GM19035 (cell line): Measurements from ENCODE around the gene MAMLD1.
"Not testable (repeated sequence)": the region's sequence is repeated elsewhere in the genome, so short reads cannot be mapped to it uniquely, and the experiment has no call there.

Experiments used
- ATAC-seq: cut with Tn5 transposase; IDR thresholded peaks from one replicate; pipeline ENCODE4 v1.9.1; 2021; ENCODE audit not compliant: unreplicated experiment

Gene MAMLD1

GRCh38 chrX:150362599-150363481 is at the start of gene MAMLD1:
TSS of gene MAMLD1 (plus strand) at chrX:150363317. CDS start at chrX:150445517, 82,200 bp downstream.
- no peak for ATAC-seq

GRCh38 chrX:150313514-150313913 is 49.6 kb upstream of the MAMLD1 start:
- ATAC-seq, result no peak

GRCh38 chrX:150314186-150314585 is 48.9 kb upstream of the MAMLD1 start:
- ATAC-seq, result no peak

GRCh38 chrX:150316564-150316963 is 46.6 kb upstream of the MAMLD1 start:
- no peak for ATAC-seq

GRCh38 chrX:150323020-150323419 is 40.1 kb upstream of the MAMLD1 start:
- ATAC-seq, result no peak

- no peak for ATAC-seq
Measured at GRCh38 chrX:150324035-150324728, 38.9 kb upstream of the MAMLD1 start.

GRCh38 chrX:150324919-150325318 is 38.2 kb upstream of the MAMLD1 start:
- ATAC-seq, result no peak

GRCh38 chrX:150326541-150327247 is 36.4 kb upstream of the MAMLD1 start:
- no peak for ATAC-seq

GRCh38 chrX:150329282-150329681 is 33.8 kb upstream of the MAMLD1 start:
- no peak for ATAC-seq

GRCh38 chrX:150329868-150330267 is 33.2 kb upstream of the MAMLD1 start:
- no peak for ATAC-seq

GRCh38 chrX:150332023-150332422 is 31.1 kb upstream of the MAMLD1 start:
- no peak for ATAC-seq

- no peak for ATAC-seq
Measured at GRCh38 chrX:150334100-150334499, 29.0 kb upstream of the MAMLD1 start.

- no peak for ATAC-seq
Measured at GRCh38 chrX:150334981-150335380, 28.1 kb upstream of the MAMLD1 start.

- no peak for ATAC-seq
Measured at GRCh38 chrX:150337026-150337425, 26.1 kb upstream of the MAMLD1 start.

- ATAC-seq, result no peak
Measured at GRCh38 chrX:150337536-150337935, 25.6 kb upstream of the MAMLD1 start.

- ATAC-seq, result no peak
Measured at GRCh38 chrX:150338615-150339014, 24.5 kb upstream of the MAMLD1 start.

GRCh38 chrX:150339736-150340135 is 23.4 kb upstream of the MAMLD1 start:
- ATAC-seq, result no peak

- not testable (repeated sequence) for ATAC-seq
Measured at GRCh38 chrX:150340326-150340725, 22.8 kb upstream of the MAMLD1 start.

GRCh38 chrX:150347471-150347870 is 15.6 kb upstream of the MAMLD1 start:
- no peak for ATAC-seq

GRCh38 chrX:150348365-150348764 is 14.8 kb upstream of the MAMLD1 start:
- no peak for ATAC-seq

GRCh38 chrX:150352114-150352513 is 11.0 kb upstream of the MAMLD1 start:
- no peak for ATAC-seq

GRCh38 chrX:150352581-150352980 is 10.5 kb upstream of the MAMLD1 start:
- ATAC-seq, result no peak
